T1000 (cell line): ENCODE measurements around the gene ZP1.
"Not testable (repeated sequence)": the region's sequence is repeated elsewhere in the genome, so short reads cannot be mapped to it uniquely, and the experiment has no call there.

Source experiments
- DNase-seq: peaks from one replicate; lab custom pipeline; 2025; ENCODE audit warnings: mixed read lengths; lab: John Stamatoyannopoulos, UW

The ZP1 gene

GRCh38 chr11:60866911-60867870 lies at the start of gene ZP1:
Gene ZP1, plus strand, starts transcription at chr11:60867542. Its CDS starts 20 bp downstream, at chr11:60867562.
- no peak for DNase-seq

- DNase-seq: no peak
Measured at GRCh38 chr11:60818057-60818456, 49.3 kb upstream of the ZP1 start.

GRCh38 chr11:60821827-60822599 lies 45.3 kb upstream of the ZP1 start:
- no peak for DNase-seq

GRCh38 chr11:60823745-60824306 lies 43.5 kb upstream of the ZP1 start:
- not testable (repeated sequence) for DNase-seq

- DNase-seq: no peak
Measured at GRCh38 chr11:60825118-60825517, 42.2 kb upstream of the ZP1 start.

GRCh38 chr11:60825790-60826189 lies 41.6 kb upstream of the ZP1 start:
- no peak for DNase-seq

- DNase-seq: no peak
Measured at GRCh38 chr11:60830478-60831142, 36.7 kb upstream of the ZP1 start.

GRCh38 chr11:60831143-60831500 lies 36.2 kb upstream of the ZP1 start:
- peak; percentile 84 for DNase-seq

GRCh38 chr11:60831501-60832079 lies 35.8 kb upstream of the ZP1 start:
- DNase-seq: peak; percentile 84

GRCh38 chr11:60834742-60835533 lies 32.4 kb upstream of the ZP1 start:
- no peak for DNase-seq

- no peak for DNase-seq
Measured at GRCh38 chr11:60835534-60835846, 31.9 kb upstream of the ZP1 start.

GRCh38 chr11:60836866-60837515 lies 30.4 kb upstream of the ZP1 start:
- no peak for DNase-seq

GRCh38 chr11:60838132-60838531 lies 29.2 kb upstream of the ZP1 start:
- no peak for DNase-seq

GRCh38 chr11:60840470-60841430 lies 26.6 kb upstream of the ZP1 start:
- DNase-seq: peak; percentile 27

GRCh38 chr11:60841797-60842667 lies 25.3 kb upstream of the ZP1 start, which contains the start of gene CCDC86:
Gene CCDC86, plus strand, starts transcription at chr11:60842113. Its CDS starts 12 bp downstream, at chr11:60842125.
- DNase-seq: peak; percentile 94

- DNase-seq: no peak
Measured at GRCh38 chr11:60842668-60843600, 24.4 kb upstream of the ZP1 start.
